GM18511 (cell line): ENCODE results near the gene TET2.
"Not testable (repeated sequence)": the region's sequence is repeated elsewhere in the genome, so short reads cannot be mapped to it uniquely, and the experiment has no call there.

Source experiments
- ATAC-seq: cut with Tn5 transposase; IDR thresholded peaks from one replicate; pipeline ENCODE4 v1.9.1; 2021; ENCODE audit warnings: mild to moderate bottlenecking, moderate library complexity; ENCODE audit not compliant: unreplicated experiment

TET2 gene

GRCh38 chr4:105281124-105281415 lies 134.4 kb downstream of the TET2 start:
- no peak for ATAC-seq

DNA sequence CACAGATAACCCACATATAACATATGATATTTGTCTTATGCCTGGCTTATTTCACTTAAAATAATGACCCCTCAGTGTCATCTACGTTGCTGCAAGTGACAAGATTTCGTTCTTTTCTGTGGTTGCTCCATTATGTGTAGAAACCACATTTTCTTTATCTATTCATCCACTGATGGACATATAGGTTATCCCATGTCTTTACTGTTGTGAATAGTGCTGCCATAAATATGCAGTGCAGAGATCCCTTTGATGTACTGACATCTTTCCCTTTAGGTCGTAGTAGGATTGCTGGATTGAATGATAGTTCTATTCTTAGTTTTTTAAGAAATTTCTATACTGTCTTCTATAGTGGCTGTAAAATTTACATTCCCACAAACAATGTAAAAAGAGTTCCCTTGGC lies 135.8 kb downstream of the TET2 start:
- ATAC-seq = no peak

GRCh38 chr4:105283501-105283900 lies 136.8 kb downstream of the TET2 start:
- ATAC-seq = no peak

DNA sequence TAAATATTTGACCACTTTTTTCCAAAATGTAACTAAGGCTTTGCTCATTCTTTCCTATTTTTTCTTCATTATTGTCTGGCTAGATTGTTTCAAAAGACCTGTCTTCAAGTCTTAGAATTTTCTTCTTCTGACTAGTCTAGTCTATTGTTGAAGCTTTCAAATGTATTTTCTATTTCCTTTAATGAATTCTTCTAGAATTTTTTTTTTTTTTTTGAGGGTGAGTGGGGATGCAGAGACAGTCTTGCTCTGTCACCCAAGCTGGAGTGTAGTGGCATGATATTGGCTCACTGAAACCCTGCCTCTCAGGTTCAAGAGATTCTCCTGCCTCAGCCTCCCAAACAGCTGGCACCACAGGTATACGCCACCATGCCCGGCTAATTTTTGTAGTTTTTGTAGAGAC lies 141.4 kb downstream of the TET2 start:
- no peak for ATAC-seq

DNA sequence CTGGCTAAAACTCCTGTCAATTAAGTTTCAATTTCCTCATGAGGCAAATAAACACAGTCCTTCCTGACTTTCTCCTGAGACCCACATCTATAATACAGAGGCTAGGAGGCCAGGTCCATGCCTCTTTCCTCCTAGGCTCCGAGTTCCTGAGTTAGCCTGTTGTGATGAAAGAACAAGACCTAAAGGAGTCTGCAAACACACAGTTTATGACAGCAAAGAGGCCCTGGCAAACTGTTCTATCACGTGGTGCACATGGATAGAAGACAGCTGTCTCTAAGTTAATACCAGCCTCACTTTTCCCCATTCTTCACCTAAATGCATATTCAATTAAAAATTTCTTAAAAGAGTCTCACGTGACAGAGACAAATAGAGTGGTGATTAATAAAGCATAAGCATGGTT lies 145.2 kb downstream of the TET2 start:
- ATAC-seq = no peak

DNA sequence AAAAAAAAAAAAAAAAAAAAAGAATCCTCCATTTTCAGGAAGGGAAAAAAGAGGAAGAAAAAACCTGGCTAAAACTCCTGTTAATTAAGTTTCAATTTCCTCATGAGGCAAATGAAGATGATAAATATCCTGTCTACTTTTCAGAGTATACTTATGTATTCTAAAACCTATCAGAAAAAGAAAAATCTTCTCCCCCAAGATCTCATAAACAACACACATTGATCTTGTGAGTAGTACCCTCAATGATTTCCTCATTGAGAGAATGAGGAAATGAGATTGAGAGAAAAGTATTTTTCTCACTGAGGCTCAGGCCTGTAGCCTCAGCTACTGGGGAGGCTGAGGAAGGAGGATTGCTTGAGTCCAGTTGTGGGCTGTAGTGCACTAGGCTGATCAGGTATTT lies 146.7 kb downstream of the TET2 start:
- ATAC-seq = no peak

- ATAC-seq = no peak
These were observed 150.0 kb downstream of the TET2 start for GRCh38 chr4:105296672-105297071.

DNA sequence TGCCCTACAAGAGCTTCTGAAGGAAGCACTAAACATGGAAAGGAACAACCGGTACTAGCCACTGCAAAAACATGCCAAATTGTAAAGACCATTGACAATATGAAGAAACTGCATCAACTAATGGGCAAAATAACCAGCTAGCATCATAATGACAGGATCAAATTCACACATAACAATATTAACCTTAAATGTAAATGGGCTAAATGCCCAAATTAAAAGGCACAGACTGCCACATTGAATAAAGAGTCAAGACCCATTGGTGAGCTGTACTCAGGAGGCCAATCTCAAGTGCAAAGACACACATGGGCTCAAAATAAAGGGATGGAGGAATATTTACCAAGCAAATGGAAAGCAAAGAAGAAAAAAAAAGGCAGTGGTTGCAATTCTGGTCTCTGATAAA lies 152.4 kb downstream of the TET2 start:
- not testable (repeated sequence) for ATAC-seq

DNA sequence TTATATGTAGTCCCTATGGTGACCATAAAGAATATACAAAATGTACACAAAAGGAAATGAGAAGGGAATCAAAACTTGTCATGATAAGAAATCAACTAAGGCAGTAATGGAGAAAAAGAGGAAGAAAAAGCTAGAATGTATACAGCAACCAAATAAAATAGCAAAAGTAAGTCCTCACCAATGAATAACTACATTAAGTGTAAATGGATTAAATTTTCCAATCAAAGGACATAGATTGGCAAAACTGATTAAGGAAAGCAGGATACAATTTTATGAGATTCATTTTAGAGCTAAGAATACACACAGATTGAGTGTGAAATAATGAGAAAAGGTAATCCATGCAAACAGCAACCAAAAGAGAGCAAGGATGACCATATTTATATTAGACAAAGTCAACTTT lies 157.4 kb downstream of the TET2 start:
- no peak for ATAC-seq

- ATAC-seq = peak; percentile 45
These were observed 158.6 kb downstream of the TET2 start for GRCh38 chr4:105305019-105305836.

GRCh38 chr4:105306158-105306781 lies 159.6 kb downstream of the TET2 start:
- ATAC-seq = peak; percentile 93

GRCh38 chr4:105306820-105307219 lies 160.1 kb downstream of the TET2 start:
- no peak for ATAC-seq

DNA sequence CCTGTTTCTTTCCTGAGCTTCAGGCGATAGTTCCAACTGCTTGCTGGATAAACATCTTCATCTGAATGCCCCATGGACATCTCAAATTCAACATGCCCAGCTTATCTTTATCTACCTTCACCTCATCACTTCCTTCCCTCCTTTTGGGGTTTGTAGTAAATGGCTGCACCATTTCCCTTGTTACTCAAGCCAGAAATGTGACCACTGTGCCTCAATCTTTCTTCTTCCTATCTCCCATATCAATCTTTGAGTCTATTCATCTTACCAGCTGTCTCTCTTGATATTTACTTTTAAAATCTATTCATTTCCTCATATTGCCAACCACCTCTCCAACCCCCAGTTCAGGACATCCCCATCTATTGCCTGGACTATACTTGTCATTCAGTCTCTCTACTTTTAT lies 171.8 kb downstream of the TET2 start:
- no peak for ATAC-seq

DNA sequence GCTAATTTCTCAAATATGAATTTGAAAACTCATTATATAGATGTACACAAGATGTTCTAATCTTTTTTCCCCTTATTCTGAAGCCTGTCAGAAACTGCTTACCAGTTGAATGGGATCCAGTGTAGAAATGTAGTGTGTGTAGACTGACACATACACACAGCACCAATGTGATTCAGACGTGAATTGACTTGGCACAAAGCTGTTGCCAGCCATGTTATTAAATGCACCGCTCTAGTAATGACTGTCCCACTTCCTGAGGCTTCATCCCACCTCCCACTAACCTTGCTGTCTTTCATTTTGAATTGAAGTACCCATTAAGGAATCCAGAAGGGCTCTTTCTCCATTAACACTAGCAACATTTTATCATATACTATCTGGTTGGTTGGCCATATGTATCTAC lies 180.5 kb downstream of the TET2 start:
- ATAC-seq = no peak

DNA sequence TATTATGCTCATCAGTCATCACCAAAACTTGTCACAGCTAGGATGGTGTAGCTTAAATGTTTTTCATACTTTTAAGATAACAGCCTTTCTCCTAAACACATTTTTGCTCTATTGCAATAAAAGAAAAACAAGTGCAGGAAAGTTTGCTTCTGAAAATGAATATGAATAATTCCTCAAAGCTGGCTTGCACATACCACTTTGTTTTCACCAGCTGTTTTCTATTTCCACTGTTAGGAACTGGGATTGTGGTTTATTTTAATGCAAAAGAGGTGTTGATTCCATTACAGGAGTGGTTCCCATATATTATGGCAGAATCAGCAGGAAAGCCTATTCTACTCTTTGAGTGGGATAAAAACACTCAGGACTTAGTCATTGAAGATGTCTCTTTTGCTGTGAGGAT lies 181.3 kb downstream of the TET2 start:
- ATAC-seq = no peak

GRCh38 chr4:105329081-105329480 lies 182.4 kb downstream of the TET2 start:
- no peak for ATAC-seq
